Cardiac fibroblast (primary cell): ENCODE data around the gene TREM1.

Experiments used
- DNase-seq, 2 donors: peaks; one replicate each; pipeline versions ENCODE4 v3.0.0 to v3.0.0-alpha.2; 2010; ENCODE audit warnings: low read depth in 2 of 2
- H3K4me3 ChIP-seq, 2 donors: replicated peaks in 1 of 2; 1 replicate in 1 of 2; 2 replicates in 1 of 2; pipeline ENCODE4 v1.5.1; 2011; ENCODE audit warnings: low read depth in 2 of 2, low read length in 2 of 2, mild to moderate bottlenecking in 2 of 2, moderate library complexity in 1 of 2
- TF ChIP-seq, protein P1 (sequence below): IDR thresholded peaks from one replicate; pipeline ENCODE4 v1.5.1; 2011; ENCODE audit warnings: low read depth, mild to moderate bottlenecking, low read length, inconsistent platforms

TREM1 gene

DNA sequence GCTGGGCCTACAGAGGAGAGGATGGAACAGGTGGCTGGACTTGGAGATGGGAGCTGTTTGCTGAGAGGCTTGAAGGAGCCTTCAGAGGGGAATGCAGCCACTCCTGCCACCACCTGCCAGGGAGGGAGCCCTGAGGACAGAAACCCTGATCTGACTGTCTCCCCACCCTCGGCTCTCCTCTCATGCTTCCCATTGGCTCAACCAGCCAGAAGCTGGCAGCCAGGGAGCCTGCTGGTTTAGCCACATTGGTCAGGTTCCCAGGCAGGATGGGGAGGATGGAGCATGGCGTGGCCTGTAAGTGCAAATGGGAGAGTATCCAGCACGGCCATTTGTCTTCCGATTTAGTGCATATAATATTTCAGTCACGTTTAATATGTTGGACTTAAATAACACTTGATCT, 12.8 kb downstream of the TREM1 start:
- no peak overlapping the region for H3K4me3 ChIP-seq
- TF ChIP-seq, protein P1, sequence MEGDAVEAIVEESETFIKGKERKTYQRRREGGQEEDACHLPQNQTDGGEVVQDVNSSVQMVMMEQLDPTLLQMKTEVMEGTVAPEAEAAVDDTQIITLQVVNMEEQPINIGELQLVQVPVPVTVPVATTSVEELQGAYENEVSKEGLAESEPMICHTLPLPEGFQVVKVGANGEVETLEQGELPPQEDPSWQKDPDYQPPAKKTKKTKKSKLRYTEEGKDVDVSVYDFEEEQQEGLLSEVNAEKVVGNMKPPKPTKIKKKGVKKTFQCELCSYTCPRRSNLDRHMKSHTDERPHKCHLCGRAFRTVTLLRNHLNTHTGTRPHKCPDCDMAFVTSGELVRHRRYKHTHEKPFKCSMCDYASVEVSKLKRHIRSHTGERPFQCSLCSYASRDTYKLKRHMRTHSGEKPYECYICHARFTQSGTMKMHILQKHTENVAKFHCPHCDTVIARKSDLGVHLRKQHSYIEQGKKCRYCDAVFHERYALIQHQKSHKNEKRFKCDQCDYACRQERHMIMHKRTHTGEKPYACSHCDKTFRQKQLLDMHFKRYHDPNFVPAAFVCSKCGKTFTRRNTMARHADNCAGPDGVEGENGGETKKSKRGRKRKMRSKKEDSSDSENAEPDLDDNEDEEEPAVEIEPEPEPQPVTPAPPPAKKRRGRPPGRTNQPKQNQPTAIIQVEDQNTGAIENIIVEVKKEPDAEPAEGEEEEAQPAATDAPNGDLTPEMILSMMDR = no peak
- no peak for DNase-seq

DNA sequence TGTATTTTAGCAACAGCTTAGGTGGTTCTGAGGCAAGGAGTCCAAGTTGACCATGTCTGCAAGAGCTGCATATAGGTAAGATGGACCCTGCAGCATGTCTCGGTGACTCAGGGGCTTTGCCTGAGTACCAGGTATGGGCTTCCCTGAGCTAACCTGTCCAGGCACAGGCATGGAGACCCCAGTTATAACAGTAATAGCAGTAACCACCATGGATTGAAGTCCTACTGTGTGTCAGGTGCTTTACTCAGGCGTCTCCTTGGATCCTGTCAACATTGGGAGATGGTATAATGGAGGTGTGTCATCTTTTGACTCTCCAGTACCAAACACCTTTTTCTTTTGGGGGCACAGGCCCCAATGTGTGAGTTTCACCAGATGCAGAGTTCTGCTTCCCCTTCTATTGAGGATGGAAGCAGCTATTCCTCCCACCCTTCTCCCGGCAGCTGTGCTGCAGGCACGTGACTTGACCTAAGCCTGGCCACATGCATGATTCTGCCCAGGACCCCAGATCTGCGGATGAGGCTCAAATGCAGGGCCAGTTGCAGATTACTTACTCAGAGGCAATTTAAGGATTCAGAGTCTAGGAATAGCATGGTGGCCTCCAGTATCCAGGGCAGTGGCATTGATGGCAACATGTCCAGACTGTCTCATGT, 13.8 kb downstream of the TREM1 start:
- no peak for DNase-seq
- no peak overlapping the region for H3K4me3 ChIP-seq
- TF ChIP-seq, protein P1 = no peak

DNA sequence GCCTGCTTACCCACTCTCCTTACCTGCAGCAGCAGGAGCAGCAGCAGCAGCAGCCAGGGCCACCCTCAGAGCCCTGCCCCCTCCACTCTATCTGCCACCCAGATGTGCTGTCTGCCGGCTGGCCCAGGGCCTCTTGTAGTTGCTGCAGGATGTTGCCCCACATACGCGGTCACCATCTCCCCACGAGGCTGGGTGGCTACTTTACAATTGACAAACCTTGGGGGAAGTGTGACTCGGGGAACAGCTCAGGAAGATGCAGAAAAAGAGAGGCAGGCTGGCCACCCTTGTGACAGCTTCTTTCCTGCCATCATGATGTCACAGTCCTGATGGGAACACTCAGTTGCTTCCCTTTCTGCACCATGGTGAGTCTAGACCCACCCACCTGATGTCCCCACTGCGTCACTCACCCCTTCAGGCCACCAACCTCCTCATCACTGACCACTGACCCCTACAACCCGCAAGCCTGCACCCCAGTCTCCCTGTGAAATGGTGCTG, 14.5 kb downstream of the TREM1 start:
- no peak for DNase-seq
- no peak overlapping the region for H3K4me3 ChIP-seq
- TF ChIP-seq, protein P1 = no peak

DNA sequence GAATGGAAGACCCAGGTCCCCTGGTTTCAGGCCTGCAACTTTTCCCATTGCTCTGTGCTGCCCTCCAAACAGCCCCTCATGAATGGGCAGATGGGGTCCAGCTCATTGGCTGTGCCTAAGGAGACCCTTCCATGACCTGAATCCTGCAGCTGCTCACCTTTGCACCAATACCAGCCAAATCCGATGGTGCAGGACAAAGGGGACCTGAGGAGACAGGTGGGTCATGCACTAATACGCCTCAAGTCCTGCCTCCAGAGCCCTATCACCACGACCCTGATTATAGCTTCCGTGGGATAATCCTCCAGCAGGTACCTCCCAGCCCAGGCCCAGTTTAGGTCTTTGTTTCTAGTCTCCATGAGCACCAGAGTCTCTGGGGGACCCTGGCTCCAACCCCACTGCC, 16.8 kb downstream of the TREM1 start:
- DNase-seq = no peak
- H3K4me3 ChIP-seq = no peak overlapping the region
- TF ChIP-seq, protein P1 = no peak

DNA sequence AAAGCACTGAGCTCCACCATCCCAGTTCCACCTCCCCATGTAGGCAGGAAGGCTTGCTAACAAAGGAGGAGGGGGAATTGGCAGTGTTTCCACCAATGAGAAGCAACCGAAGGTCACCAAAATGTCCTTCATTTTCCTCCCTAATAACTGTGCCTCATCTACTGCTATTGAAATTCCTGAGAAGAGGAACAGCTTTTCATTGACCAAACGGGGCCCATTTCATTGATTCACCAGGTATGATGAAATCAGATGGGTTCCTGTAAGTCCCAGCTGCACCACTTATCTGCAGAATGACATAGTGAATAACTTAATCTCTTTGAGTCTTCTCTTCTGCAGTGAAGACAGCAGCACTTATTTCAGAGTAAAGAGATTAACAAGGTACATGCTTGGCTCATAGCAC, 17.3 kb downstream of the TREM1 start:
- TF ChIP-seq, protein P1 = no peak
- no peak for DNase-seq
- H3K4me3 ChIP-seq = no peak overlapping the region

DNA sequence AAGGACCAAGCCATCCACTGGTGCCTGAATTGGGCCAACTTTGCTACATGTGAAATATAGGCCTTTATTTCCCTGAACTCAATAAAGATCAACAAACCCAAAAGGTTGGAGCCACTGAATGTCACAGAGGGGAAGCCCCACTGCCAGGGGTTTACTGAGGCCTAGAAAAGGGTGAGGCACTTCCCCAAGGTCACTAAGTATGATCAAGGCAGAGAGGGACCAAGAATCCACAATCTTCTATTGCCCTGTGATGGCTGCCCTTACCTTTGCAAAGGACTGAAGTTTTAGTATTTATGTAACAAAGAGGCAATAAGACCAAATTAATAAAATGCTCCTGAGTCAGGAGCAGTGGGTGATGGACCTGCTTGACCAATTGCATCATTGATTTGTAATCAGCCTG, 18.0 kb downstream of the TREM1 start:
- no peak overlapping the region for H3K4me3 ChIP-seq
- DNase-seq = no peak
- TF ChIP-seq, protein P1 = no peak

DNA sequence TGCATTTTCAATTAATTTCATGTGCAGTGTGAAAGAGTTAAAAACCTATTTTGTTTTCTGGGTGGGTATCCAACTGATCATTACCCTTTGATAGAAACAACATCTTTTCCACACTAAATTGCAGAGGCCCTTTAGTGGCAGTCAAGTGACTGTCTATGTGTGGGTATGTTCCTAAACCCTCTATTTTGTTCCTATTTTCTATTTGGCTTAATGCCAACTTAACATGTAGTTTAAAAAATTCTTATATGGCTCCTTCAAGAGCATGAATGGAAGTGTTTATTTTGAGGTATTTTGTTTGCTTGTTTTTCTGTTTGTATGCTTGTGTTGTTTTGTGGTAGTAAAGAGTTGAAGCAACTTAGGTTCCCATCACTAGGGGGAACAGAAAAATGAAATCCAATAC, 19.9 kb downstream of the TREM1 start:
- TF ChIP-seq, protein P1 = no peak
- DNase-seq = no peak
- no peak overlapping the region for H3K4me3 ChIP-seq
